GM18508 (cell line): ENCODE data around the gene USH2A.

Source experiments
- ATAC-seq: cut with Tn5 transposase; IDR thresholded peaks from one replicate; pipeline ENCODE4 v1.9.1; 2021; ENCODE audit warnings: moderate number of reproducible peaks; ENCODE audit not compliant: insufficient read depth, unreplicated experiment

USH2A gene

GRCh38 chr1:215765833-215766232 lies 657.4 kb downstream of the USH2A start:
- no peak for ATAC-seq

GRCh38 chr1:215761446-215761845 lies 661.8 kb downstream of the USH2A start:
- ATAC-seq: no peak

- no peak for ATAC-seq
Measured at GRCh38 chr1:215754112-215754511, 669.1 kb downstream of the USH2A start.

GRCh38 chr1:215749414-215749813 lies 673.8 kb downstream of the USH2A start:
- ATAC-seq: no peak

GRCh38 chr1:215748431-215748830 lies 674.8 kb downstream of the USH2A start:
- no peak for ATAC-seq

- ATAC-seq: no peak
Measured at GRCh38 chr1:215744419-215744818, 678.8 kb downstream of the USH2A start.

- ATAC-seq: no peak
Measured at GRCh38 chr1:215739025-215739424, 684.2 kb downstream of the USH2A start.

GRCh38 chr1:215731699-215732098 lies 691.5 kb downstream of the USH2A start:
- no peak for ATAC-seq

- ATAC-seq: no peak
Measured at GRCh38 chr1:215730600-215730999, 692.6 kb downstream of the USH2A start.

GRCh38 chr1:215728169-215728568 lies 695.1 kb downstream of the USH2A start:
- ATAC-seq: no peak

- ATAC-seq: no peak
Measured at GRCh38 chr1:215720126-215720525, 703.1 kb downstream of the USH2A start.

- no peak for ATAC-seq
Measured at GRCh38 chr1:215719552-215719951, 703.7 kb downstream of the USH2A start.

GRCh38 chr1:215718575-215719287 lies 704.5 kb downstream of the USH2A start:
- no peak for ATAC-seq

GRCh38 chr1:215717677-215718426 lies 705.4 kb downstream of the USH2A start:
- no peak for ATAC-seq

- ATAC-seq: no peak
Measured at GRCh38 chr1:215710899-215711225, 712.4 kb downstream of the USH2A start.

GRCh38 chr1:215710036-215710898 lies 713.0 kb downstream of the USH2A start:
- peak; percentile 69 for ATAC-seq

GRCh38 chr1:215704089-215704860 lies 719.0 kb downstream of the USH2A start:
- ATAC-seq: no peak

GRCh38 chr1:215682232-215682631 lies 741.0 kb downstream of the USH2A start:
- ATAC-seq: no peak

GRCh38 chr1:215681041-215681440 lies 742.2 kb downstream of the USH2A start:
- no peak for ATAC-seq

- ATAC-seq: no peak
Measured at GRCh38 chr1:215679231-215679630, 744.0 kb downstream of the USH2A start.
